OCI-LY1 (cell line): ENCODE measurements around the gene OSBPL5.

Experiments
- CTCF ChIP-seq: fragments of 200-600 bp; sonication (generic), shearing (Covaris generic); IDR thresholded peaks from 2 replicates; pipeline ENCODE4 v1.5.1; 2017; ENCODE audit warnings: mild to moderate bottlenecking, antibody characterized with exemption, low read length, moderate library complexity, mixed read lengths
- EZH2 ChIP-seq: fragments of 200-600 bp; sonication (generic), shearing (Covaris generic); IDR thresholded peaks from 2 replicates; pipeline ENCODE4 v1.8.0; 2017; ENCODE audit warnings: borderline replicate concordance, mixed run types, mild to moderate bottlenecking, antibody characterized with exemption, low read length, moderate library complexity, mixed read lengths

GRCh38 chr11:3093281-3094191, 71.6 kb downstream of the OSBPL5 start:
- TF ChIP-seq CTCF (no peak), EZH2 (no peak)
